Measurements from ENCODE around the gene FOS. TPM values are rescaled to one million over a fixed set of nuclear protein-coding genes. Genes with fewer than 3 reads are reported as not detected.

Gene FOS
- total RNA-seq, 2 experiments from 2014 or later: 1,565 to 1,685 TPM

- no peaks in the 10 kb centered on the region for H3K36me3 ChIP-seq (ENCODE audit: insufficient read depth, low read length)
- no peak overlapping the region for H3K27ac ChIP-seq (ENCODE audit: low read depth in 1 of 2, low read length in 2 of 2)
- Mint-ChIP-seq H3K4me3 (no peak overlapping the region), H3K27me3 (no peaks in the 10 kb centered on the region), H3K27ac (no peak overlapping the region), H3K9me3 (no peaks in the 10 kb centered on the region), H3K36me3 (ENCODE audit: low read depth) (no peaks in the 10 kb centered on the region), H3K4me1 (ENCODE audit: low read depth) (peaks cover 4% of the 10 kb centered on the region)
- TF ChIP-seq CTCF (IDR thresholded peaks at IDR 0.05): no peak
- no peak overlapping the region for H3K4me3 ChIP-seq (ENCODE audit: low read length)
- POLR2A ChIA-PET: no interaction called here
- H3K4me1 ChIP-seq (ENCODE audit: insufficient read depth, low read length): peaks cover 6% of the 10 kb centered on the region
- ATAC-seq (ENCODE audit: poor library complexity) (no peak), DNase-seq (no peak)
- intact Hi-C loops (cut with DNase I, micrococcal nuclease): no loop called here
- CTCF ChIA-PET: no interaction called here
- no peaks in the 10 kb centered on the region for H3K27me3 ChIP-seq (ENCODE audit: control insufficient read depth in 1 of 2, insufficient read depth in 2 of 2, low read length in 2 of 2)
- no peaks in the 10 kb centered on the region for H3K9me3 ChIP-seq (ENCODE audit: control insufficient read depth in 1 of 2, insufficient read depth in 1 of 2, low read length in 2 of 2)
These were observed 32.7 kb downstream of the FOS start for GRCh38 chr14:75311356-75311755.

GRCh38 chr14:75312341-75312740 lies 33.7 kb downstream of the FOS start:
- Histone ChIP-seq H3K4me3 (ENCODE audit: low read length) (no peak overlapping the region), H3K27me3 (ENCODE audit: control insufficient read depth in 1 of 2, insufficient read depth in 2 of 2, low read length in 2 of 2) (peaks cover 0 to 3% of the 10 kb centered on the region in 2 experiments), H3K27ac (ENCODE audit: low read depth in 1 of 2, low read length in 2 of 2) (no peak overlapping the region), H3K9me3 (ENCODE audit: control insufficient read depth in 1 of 2, insufficient read depth in 1 of 2, low read length in 2 of 2) (no peaks in the 10 kb centered on the region), H3K4me1 (ENCODE audit: insufficient read depth, low read length) (peaks cover 5% of the 10 kb centered on the region), H3K36me3 (ENCODE audit: insufficient read depth, low read length) (no peaks in the 10 kb centered on the region)
- Mint-ChIP-seq H3K27ac (no peak overlapping the region), H3K4me3 (no peak overlapping the region), H3K4me1 (ENCODE audit: low read depth) (no peaks in the 10 kb centered on the region), H3K27me3 (no peaks in the 10 kb centered on the region), H3K36me3 (ENCODE audit: low read depth) (no peaks in the 10 kb centered on the region), H3K9me3 (no peaks in the 10 kb centered on the region)
- POLR2A ChIA-PET: no interaction called here
- DNase-seq: no peak
- no peak for TF ChIP-seq CTCF (IDR thresholded peaks at IDR 0.05)
- ATAC-seq (ENCODE audit: poor library complexity): no peak
- intact Hi-C loops (cut with DNase I, micrococcal nuclease): no loop called here
- CTCF ChIA-PET: no interaction called here

GRCh38 chr14:75313294-75313693 lies 34.7 kb downstream of the FOS start:
- intact Hi-C loops (cut with DNase I, micrococcal nuclease): no loop called here

More at GRCh38 chr14:75313294-75313693, 34.7 kb downstream of the FOS start:
- Mint-ChIP-seq H3K27ac (no peak overlapping the region), H3K4me1 (ENCODE audit: low read depth) (no peaks in the 10 kb centered on the region), H3K27me3 (no peaks in the 10 kb centered on the region), H3K9me3 (no peaks in the 10 kb centered on the region), H3K36me3 (ENCODE audit: low read depth) (no peaks in the 10 kb centered on the region), H3K4me3 (no peak overlapping the region)
- DNase-seq: no peak
- no peak for ATAC-seq (ENCODE audit: poor library complexity)
- no peaks in the 10 kb centered on the region for H3K36me3 ChIP-seq (ENCODE audit: insufficient read depth, low read length)
- peaks cover 0 to 3% of the 10 kb centered on the region in 2 experiments for H3K27me3 ChIP-seq (ENCODE audit: control insufficient read depth in 1 of 2, insufficient read depth in 2 of 2, low read length in 2 of 2)
- no peaks in the 10 kb centered on the region for H3K4me1 ChIP-seq (ENCODE audit: insufficient read depth, low read length)
- H3K27ac ChIP-seq (ENCODE audit: low read depth in 1 of 2, low read length in 2 of 2): no peak overlapping the region
- ChIA-PET POLR2A (no interaction called here), CTCF (interaction anchor here (0.6 to 0.9 kb wide), 2 partner anchors 59 to 253 kb away, joined by 3 read pairs; no protein-coding TSS in a partner anchor)
- TF ChIP-seq CTCF (IDR thresholded peaks at IDR 0.05): no peak
- H3K9me3 ChIP-seq (ENCODE audit: control insufficient read depth in 1 of 2, insufficient read depth in 1 of 2, low read length in 2 of 2): no peaks in the 10 kb centered on the region
- no peak overlapping the region for H3K4me3 ChIP-seq (ENCODE audit: low read length)

Data from CD4-positive, alpha-beta T cell (primary cell).